Head of caudate nucleus (tissue), 42 donors: ENCODE results near the gene SMIM12.
"Not testable (repeated sequence)": the region's sequence is repeated elsewhere in the genome, so short reads cannot be mapped to it uniquely, and the experiment has no call there.

Experiments
- DNase-seq, 42 donors: peaks; one replicate each; pipeline versions ENCODE4 v3.0.0 to v3.0.0-alpha.2; 2020 to 2021; ENCODE audit warnings: mixed read lengths in 7 of 42
- intact Hi-C: fragments of 100-400 bp; cut with DNase I; formaldehyde crosslinking; loops from one replicate; pipeline ENCODE4 v1.15.0; 2022

SMIM12 gene

DNA sequence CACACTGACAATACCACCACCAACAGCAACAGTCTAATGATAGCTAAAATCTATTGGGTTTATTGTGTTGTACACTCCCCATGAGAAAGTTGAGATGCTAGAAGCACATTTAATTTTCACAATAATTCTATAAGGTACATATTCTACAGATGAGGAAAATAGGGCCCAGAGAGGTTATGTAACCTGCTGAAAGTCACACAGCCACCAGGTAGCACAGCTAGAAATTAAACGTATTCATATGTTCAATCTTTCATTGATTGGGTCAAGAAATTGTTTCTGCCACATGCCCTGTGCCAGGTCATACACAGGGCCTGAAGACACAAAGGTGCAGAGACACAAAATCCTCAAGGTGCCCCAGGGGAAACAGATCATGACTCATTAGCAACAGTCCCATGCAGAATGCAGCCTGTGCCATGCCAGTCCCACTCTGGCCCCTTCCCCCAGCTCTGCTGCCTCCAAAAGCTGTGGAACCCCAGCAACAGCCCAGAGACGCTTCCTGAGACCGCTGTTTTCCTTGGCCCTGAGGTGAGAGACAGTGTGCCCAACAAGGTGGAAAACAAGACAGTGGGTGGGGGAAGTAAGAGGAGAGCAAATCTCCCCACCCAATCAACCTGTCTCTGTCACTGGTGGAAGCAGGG lies 34.6 kb downstream of the SMIM12 start:
- intact Hi-C loops, result no loop called here
- peak in 2 of 42 donors; percentile 17 to 22 for DNase-seq

- intact Hi-C loops, result no loop called here
- DNase-seq, result no peak
Observed at GRCh38 chr1:34822202-34822601, 37.3 kb downstream of the SMIM12 start.

- intact Hi-C loops, DNase-seq: not testable (repeated sequence)
Observed at GRCh38 chr1:34818862-34819261, 40.7 kb downstream of the SMIM12 start.

DNA sequence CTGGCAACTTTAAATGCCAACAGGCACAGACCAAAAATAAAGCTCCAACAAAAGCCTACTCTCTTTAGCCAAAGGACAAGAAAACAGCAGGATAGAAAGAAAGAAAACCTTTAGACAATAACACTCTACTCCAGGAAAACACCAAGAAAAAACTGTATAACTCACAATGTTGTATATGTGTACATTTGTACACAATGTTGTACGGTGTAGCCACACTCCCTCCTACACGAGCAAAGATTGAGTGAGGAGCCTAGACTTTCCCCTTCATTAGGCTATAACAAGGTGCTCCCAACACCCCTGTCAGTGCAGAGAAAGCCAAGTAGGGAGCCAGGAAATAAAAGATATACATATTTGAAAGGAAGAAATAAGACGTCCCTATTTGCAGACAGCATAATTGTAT lies 42.8 kb downstream of the SMIM12 start:
- intact Hi-C loops, result no loop called here
- DNase-seq, result no peak

DNA sequence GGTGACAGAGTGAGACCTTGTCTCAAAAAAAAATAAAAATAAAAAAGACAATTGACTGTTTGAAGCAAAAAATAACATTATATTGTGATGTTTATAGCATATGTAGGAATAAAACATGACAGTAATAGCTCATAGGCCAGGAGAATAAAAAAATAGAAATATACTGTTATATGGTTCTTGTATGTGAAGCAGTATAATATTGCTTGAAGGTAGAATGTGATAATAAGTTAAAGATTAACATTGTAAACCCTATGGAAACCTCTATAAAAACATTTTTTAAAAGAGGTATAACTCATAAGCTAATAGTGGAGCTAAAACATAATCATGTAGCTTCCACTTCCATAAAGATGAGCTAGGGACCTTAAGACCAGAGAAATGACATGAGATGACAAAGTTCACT lies 43.2 kb downstream of the SMIM12 start:
- intact Hi-C loops, result no loop called here
- DNase-seq, result no peak

DNA sequence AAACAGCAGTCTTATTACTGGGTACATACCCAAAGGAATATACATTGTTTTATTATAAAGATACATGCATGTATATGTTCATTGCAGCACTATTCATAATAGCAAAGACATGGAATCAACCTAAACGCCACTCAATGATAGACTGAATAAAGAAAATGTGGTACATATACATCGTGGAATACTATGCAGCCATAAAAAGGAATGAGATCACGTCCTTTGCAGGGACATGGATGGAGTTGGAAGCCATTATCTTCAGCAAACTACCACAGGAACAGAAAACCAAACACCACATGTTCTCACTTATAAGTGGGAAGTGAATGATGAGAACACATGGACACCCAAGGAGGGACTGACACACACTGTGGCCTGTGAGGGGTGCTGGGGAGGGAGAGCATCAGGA lies 48.8 kb downstream of the SMIM12 start:
- DNase-seq, intact Hi-C loops: not testable (repeated sequence)

DNA sequence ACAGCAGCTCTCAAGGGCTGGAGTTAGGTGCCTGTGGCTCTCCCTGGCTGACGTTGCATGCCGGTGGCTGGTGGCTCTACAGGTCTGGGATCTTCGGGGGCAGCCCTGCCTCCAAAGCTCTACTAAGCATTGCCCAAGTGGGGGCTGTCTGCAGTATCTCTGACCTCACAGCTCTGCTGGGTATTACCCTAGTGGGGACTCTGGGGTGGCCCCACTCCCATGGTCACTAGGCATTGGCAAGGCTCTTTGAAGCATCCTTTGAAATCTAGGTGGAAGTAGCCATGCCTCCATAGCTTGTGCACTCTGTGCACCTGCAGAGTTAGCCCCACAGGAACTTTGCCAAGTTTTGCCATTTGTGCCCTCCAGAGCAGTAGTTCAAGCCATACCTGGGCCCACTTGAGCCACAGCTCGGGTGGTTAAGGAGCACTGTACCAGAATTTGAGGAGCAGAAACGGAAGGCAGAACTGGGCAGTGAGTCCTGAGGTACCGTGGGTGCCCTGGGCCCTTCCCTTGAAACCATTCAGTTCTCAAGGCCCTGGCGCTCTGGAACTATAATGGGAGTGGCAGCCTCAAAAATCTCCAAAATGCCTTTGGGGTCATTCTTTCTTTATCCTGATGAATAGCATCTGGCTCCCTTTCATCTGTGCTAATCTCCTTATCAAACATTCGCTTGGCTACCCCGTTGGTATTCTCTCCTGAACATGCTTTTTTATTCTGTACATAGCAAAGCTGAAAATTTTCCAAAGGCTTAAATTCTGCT lies 51.3 kb downstream of the SMIM12 start:
- intact Hi-C loops, result no loop called here

GRCh38 chr1:34806396-34806795 lies 53.2 kb downstream of the SMIM12 start:
- intact Hi-C loops, result no loop called here
- DNase-seq, result no peak

More for the DNA sequence above, 51.3 kb downstream of the SMIM12 start:
- DNase-seq, result no peak

- intact Hi-C loops, result no loop called here
- no peak for DNase-seq
Observed at GRCh38 chr1:34803770-34804169, 55.8 kb downstream of the SMIM12 start.
